Measurements from ENCODE around the gene YAF2. TPM values are rescaled to one million over a fixed set of nuclear protein-coding genes. Genes with fewer than 3 reads are reported as not detected.

The YAF2 gene
- total and polyA plus RNA-seq, 2 of the 13 experiments (the other 11 are each of a cell fraction or from before 2014, with no cell fraction given): 8.4 to 11.7 TPM

- BruUV-seq (replicated peaks): no TSS peak
- DNase-seq (ENCODE audit: low spot score) (no peak), FAIRE-seq (no peak), ATAC-seq (no peak)
- H3K9ac ChIP-seq (ENCODE audit: insufficient read depth, low read depth, low read length): no peak overlapping the region
- H3K9me3 ChIP-seq (ENCODE audit: low read length): no peaks in the 10 kb centered on the region
- no peak overlapping the region for H3K4me2 ChIP-seq (ENCODE audit: low read depth, low read length)
- H3K27me3 ChIP-seq (ENCODE audit: control insufficient read depth in 1 of 2, insufficient read depth in 2 of 2, low read length in 2 of 2): no peaks in the 10 kb centered on the region
- WGBS (ENCODE audit: low lambda C conversion rate): 89% methylated on average over 2 of the region's 2 CpGs
- in situ Hi-C loops (cut with HindIII; ENCODE audit: extremely low pct_ligation_motif_present, low pct_unique_long_range_greater_than_20kb): no loop called here
- H3K27ac ChIP-seq (ENCODE audit: extremely low read length, insufficient read depth, low read length): no peak overlapping the region
- intact Hi-C loops (cut with micrococcal nuclease; ENCODE audit: unreplicated experiment): no loop called here
- POLR2A ChIA-PET: no interaction called here
- H3K36me3 ChIP-seq (replicated peaks in 1 of 2; ENCODE audit: control insufficient read depth in 1 of 2, insufficient read depth in 2 of 2, low read length in 2 of 2): peaks cover 0 to 1% of the 10 kb centered on the region in 2 experiments; a peak in 2 of 5 replicates
- CTCF ChIA-PET (ENCODE audit: low intra/inter-chr PET ratio, low total read pairs): no interaction called here
- no peaks in the 10 kb centered on the region for H3K79me2 ChIP-seq (ENCODE audit: insufficient read depth, low read length)
- H3K4me3 ChIP-seq (replicated peaks in 1 of 3; ENCODE audit: insufficient read depth in 1 of 3, low read depth in 2 of 3, low read length in 3 of 3): no peak overlapping the region
- H4K20me1 ChIP-seq (ENCODE audit: insufficient read depth, low read length): no peaks in the 10 kb centered on the region
- no peak overlapping the region for H2AFZ ChIP-seq (ENCODE audit: low read length)
- H3K4me1 ChIP-seq (ENCODE audit: insufficient read depth, low read length): peaks cover 9% of the 10 kb centered on the region; the same call in 1 of the 2 replicates
- TF ChIP-seq NR3C1 (CRISPR knock-in tag; IDR thresholded peaks at IDR 0.05) (no peak), MTERF4 (CRISPR knock-in tag; IDR thresholded peaks at IDR 0.05) (no peak), AHDC1 (CRISPR knock-in tag; IDR thresholded peaks at IDR 0.05; ENCODE audit: borderline replicate concordance) (no peak), MIXL1 (CRISPR knock-in tag; IDR thresholded peaks at IDR 0.05) (no peak), MXD3 (CRISPR knock-in tag; IDR thresholded peaks at IDR 0.05) (no peak), ZNF350 (CRISPR knock-in tag; IDR thresholded peaks at IDR 0.05; ENCODE audit: borderline replicate concordance, low read depth) (no peak), ETV5 (CRISPR knock-in tag; IDR thresholded peaks at IDR 0.05; ENCODE audit: borderline replicate concordance) (no peak), ZNF484 (CRISPR knock-in tag; IDR thresholded peaks at IDR 0.05; ENCODE audit: borderline replicate concordance, low read depth) (no peak), SMAD3 (CRISPR knock-in tag; IDR thresholded peaks at IDR 0.05) (no peak), FUBP1 (CRISPR knock-in tag; IDR thresholded peaks at IDR 0.05; ENCODE audit: borderline replicate concordance) (no peak), ZNF354B (CRISPR knock-in tag; IDR thresholded peaks at IDR 0.05) (no peak)
- TF ChIP-seq, protein P1, sequence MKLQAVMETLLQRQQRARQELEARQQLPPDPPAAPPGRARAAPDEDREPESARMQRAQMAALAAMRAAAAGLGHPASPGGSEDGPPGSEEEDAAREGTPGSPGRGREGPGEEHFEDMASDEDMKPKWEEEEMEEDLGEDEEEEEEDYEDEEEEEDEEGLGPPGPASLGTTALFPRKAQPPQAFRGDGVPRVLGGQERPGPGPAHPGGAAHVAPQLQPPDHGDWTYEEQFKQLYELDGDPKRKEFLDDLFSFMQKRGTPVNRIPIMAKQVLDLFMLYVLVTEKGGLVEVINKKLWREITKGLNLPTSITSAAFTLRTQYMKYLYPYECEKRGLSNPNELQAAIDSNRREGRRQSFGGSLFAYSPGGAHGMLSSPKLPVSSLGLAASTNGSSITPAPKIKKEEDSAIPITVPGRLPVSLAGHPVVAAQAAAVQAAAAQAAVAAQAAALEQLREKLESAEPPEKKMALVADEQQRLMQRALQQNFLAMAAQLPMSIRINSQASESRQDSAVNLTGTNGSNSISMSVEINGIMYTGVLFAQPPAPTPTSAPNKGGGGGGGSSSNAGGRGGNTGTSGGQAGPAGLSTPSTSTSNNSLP (IDR thresholded peaks at IDR 0.05; ENCODE audit: low read depth, low read length): no peak
- TF ChIP-seq, protein P2, sequence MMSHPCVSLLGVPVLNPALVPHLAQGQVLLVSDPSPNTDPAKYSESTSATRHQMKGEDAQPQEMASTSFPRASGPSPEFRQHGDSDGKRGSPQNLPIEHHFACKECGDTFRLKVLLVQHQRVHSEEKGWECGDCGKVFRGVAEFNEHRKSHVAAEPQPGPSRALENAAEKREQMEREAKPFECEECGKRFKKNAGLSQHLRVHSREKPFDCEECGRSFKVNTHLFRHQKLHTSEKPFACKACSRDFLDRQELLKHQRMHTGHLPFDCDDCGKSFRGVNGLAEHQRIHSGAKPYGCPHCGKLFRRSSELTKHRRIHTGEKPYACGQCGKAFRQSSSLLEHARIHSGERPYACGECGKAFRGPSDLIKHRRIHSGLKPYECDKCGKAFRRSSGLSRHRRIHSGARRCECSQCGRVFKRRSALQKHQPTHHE (CRISPR knock-in tag; IDR thresholded peaks at IDR 0.05; ENCODE audit: borderline replicate concordance): no peak
These were observed 29.5 kb downstream of the YAF2 start for GRCh38 chr12:42208574-42208973.

Data from HepG2 (cell line).